CD4-positive, alpha-beta T cell (primary cell): ENCODE results near the gene IL5. TPM values are rescaled to one million over a fixed set of nuclear protein-coding genes. Genes with fewer than 3 reads are reported as not detected.
A peak's percentile ranks its signal among the peaks of the same experiment; 100 is the strongest.
"Not testable (repeated sequence)": the region's sequence is repeated elsewhere in the genome, so short reads cannot be mapped to it uniquely, and the experiment has no call there.

ENCODE experiments used
- ATAC-seq: fragments of 200-7000 bp; cut with Tn5 transposase; one replicate; pipeline ENCODE4 v1.10.0; 2022; ENCODE audit warnings: mild to moderate bottlenecking; ENCODE audit not compliant: poor library complexity
- CTCF ChIA-PET: fragments of 350-600 bp; sonication (Branson Sonifier 250); formaldehyde crosslinking; loops from one replicate; lab custom pipeline; 2021; ENCODE audit warnings: antibody characterized with exemption, inconsistent platforms; lab: Charles Lee
- POLR2A ChIA-PET: fragments of 350-600 bp; sonication (Branson Sonifier 250); formaldehyde crosslinking; loops from one replicate; lab custom pipeline; 2021; ENCODE audit warnings: antibody characterized with exemption, inconsistent platforms; lab: Charles Lee
- DNase-seq, 14 experiments: peaks; one replicate each; pipeline ENCODE4 v3.0.0-alpha.2; 2013 to 2020; ENCODE audit warnings: mixed read lengths in 2 of 14
- H3K27ac ChIP-seq, 2 donors: one replicate each; pipeline versions ENCODE4 v1.5.1 to v1.7.0; 2013; ENCODE audit warnings: low read length in 2 of 2, low read depth in 1 of 2, mild to moderate bottlenecking in 1 of 2
- H3K27me3 ChIP-seq, 2 experiments: 1 replicate in 1 of 2; 2 replicates in 1 of 2; pipeline versions ENCODE4 v1.6.1 to v1.7.0; 2013; ENCODE audit warnings: low read length in 2 of 2, control low read depth in 1 of 2, mild to moderate bottlenecking in 1 of 2, moderate library complexity in 1 of 2; ENCODE audit not compliant: insufficient read depth in 2 of 2, control insufficient read depth in 1 of 2
- H3K36me3 ChIP-seq: one replicate; pipeline ENCODE4 v1.6.1; 2013; ENCODE audit warnings: low read length, control low read depth; ENCODE audit not compliant: insufficient read depth
- H3K4me1 ChIP-seq: one replicate; pipeline ENCODE4 v1.6.1; 2013; ENCODE audit warnings: low read length, control low read depth; ENCODE audit not compliant: insufficient read depth
- H3K4me3 ChIP-seq: one replicate; pipeline ENCODE4 v1.5.1; 2013; ENCODE audit warnings: mild to moderate bottlenecking, low read length, moderate library complexity
- H3K9me3 ChIP-seq, 2 experiments: 1 replicate in 1 of 2; 2 replicates in 1 of 2; pipeline versions ENCODE4 v1.6.1 to v1.7.0; 2013; ENCODE audit warnings: low read length in 2 of 2, mild to moderate bottlenecking in 2 of 2, control low read depth in 1 of 2, moderate library complexity in 1 of 2; ENCODE audit not compliant: control insufficient read depth in 1 of 2, insufficient read depth in 1 of 2
- H3K27ac Mint-ChIP-seq: one replicate; pipeline ENCODE4 v1.8.0; 2020; ENCODE audit warnings: mixed read lengths
- H3K27me3 Mint-ChIP-seq: one replicate; pipeline ENCODE4 v1.8.0; 2021; ENCODE audit warnings: mixed read lengths
- H3K36me3 Mint-ChIP-seq: one replicate; pipeline ENCODE4 v1.8.0; 2021; ENCODE audit warnings: low read depth, mixed read lengths
- H3K4me1 Mint-ChIP-seq: one replicate; pipeline ENCODE4 v1.8.0; 2021; ENCODE audit warnings: low read depth, mixed read lengths
- H3K4me3 Mint-ChIP-seq: one replicate; pipeline ENCODE4 v1.8.0; 2020; ENCODE audit warnings: mild to moderate bottlenecking, mixed read lengths
- H3K9me3 Mint-ChIP-seq: one replicate; pipeline ENCODE4 v1.8.0; 2020; ENCODE audit warnings: mixed read lengths
- intact Hi-C, 2 experiments: fragments of 100-400 bp; cut with DNase I in 1 of 2; cut with micrococcal nuclease in 1 of 2; formaldehyde crosslinking; loops; one replicate each; pipeline versions ENCODE4 v1.15.1 to v1.9.0; 2023 to 2025; cut with DNase I, micrococcal nuclease
- total RNA-seq, 174 experiments: library from RNA in 2 of 174; stranded (reverse) in 2 of 174; gene quantifications; one replicate each; pipeline ENCODE4 v1.2.3 and lab custom pipeline; 2021 to 2026
- TF ChIP-seq, protein P1 (sequence below): fragments of 200-600 bp; IDR thresholded peaks from one replicate; pipeline ENCODE4 v1.8.0; 2022; ENCODE audit warnings: antibody characterized with exemption, mild to moderate bottlenecking

The IL5 gene
- total RNA-seq, 2 experiments from 2014 or later: not detected

DNA sequence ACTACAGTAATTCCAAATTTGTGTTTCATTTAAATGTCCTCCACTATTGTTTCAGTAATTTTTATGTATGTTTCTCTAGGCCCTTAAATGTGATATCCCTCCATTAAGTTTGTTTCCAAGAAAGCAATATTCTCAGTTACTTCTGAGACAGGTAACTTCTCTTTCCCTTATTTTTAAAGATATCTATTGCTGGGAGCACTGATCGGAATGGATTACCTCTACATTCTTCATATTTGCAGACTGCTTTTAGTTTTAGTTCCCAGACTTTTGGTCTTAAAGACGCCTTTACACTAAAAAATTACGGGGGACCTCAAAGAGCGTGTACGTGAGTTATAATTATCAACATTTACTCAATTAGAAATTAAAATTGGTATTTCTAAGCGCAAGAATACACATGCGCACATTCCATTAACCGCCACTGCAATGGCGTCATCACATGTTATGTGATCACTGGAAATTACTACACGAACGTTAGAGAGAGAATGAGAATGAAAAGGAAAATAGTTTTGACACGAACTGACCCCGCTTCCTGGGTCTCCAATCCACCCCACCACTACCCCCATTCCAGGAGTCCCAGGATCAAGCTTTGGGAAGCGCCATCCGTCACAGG is 12.9 kb upstream of the IL5 start:
- H3K27me3 Mint-ChIP-seq: no peaks in the 10 kb centered on the region
- H3K36me3 Mint-ChIP-seq: peaks cover 29% of the 10 kb centered on the region

GRCh38 chr5:132549576-132549975 is 6.3 kb upstream of the IL5 start:
- Mint-ChIP-seq H3K36me3 (no peaks in the 10 kb centered on the region), H3K27me3 (no peaks in the 10 kb centered on the region), H3K4me3 (no peak overlapping the region), H3K4me1 (no peaks in the 10 kb centered on the region), H3K27ac (no peak overlapping the region), H3K9me3 (no peaks in the 10 kb centered on the region)
- Histone ChIP-seq H3K27me3 (no peaks in the 10 kb centered on the region), H3K36me3 (no peaks in the 10 kb centered on the region), H3K4me1 (no peaks in the 10 kb centered on the region), H3K4me3 (no peak overlapping the region), H3K9me3 (peaks cover 0 to 3% of the 10 kb centered on the region in 2 experiments), H3K27ac (no peak overlapping the region)
- no peak for DNase-seq
- intact Hi-C loops: no loop called here
- ATAC-seq: no peak
- CTCF ChIA-PET: no interaction called here
- TF ChIP-seq, protein P1, sequence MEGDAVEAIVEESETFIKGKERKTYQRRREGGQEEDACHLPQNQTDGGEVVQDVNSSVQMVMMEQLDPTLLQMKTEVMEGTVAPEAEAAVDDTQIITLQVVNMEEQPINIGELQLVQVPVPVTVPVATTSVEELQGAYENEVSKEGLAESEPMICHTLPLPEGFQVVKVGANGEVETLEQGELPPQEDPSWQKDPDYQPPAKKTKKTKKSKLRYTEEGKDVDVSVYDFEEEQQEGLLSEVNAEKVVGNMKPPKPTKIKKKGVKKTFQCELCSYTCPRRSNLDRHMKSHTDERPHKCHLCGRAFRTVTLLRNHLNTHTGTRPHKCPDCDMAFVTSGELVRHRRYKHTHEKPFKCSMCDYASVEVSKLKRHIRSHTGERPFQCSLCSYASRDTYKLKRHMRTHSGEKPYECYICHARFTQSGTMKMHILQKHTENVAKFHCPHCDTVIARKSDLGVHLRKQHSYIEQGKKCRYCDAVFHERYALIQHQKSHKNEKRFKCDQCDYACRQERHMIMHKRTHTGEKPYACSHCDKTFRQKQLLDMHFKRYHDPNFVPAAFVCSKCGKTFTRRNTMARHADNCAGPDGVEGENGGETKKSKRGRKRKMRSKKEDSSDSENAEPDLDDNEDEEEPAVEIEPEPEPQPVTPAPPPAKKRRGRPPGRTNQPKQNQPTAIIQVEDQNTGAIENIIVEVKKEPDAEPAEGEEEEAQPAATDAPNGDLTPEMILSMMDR: no peak
- POLR2A ChIA-PET: interaction anchor here (1.0 kb wide), 1 partner anchor 54 kb away, joined by 3 read pairs; no protein-coding TSS in a partner anchor

More for the DNA sequence above, 12.9 kb upstream of the IL5 start:
- CTCF ChIA-PET: interaction anchor here (1.1 kb wide), 1 partner anchor 29 kb away, joined by 3 read pairs; no protein-coding TSS in a partner anchor
- H3K27me3 ChIP-seq: no peaks in the 10 kb centered on the region
- peaks cover 22% of the 10 kb centered on the region for H3K4me1 ChIP-seq
- Mint-ChIP-seq H3K4me3 (peak overlapping the region; percentile 95), H3K9me3 (peaks cover 5% of the 10 kb centered on the region), H3K27ac (peak overlapping the region; percentile 98), H3K4me1 (peaks cover 43% of the 10 kb centered on the region)
- TF ChIP-seq, protein P1: no peak
- peak overlapping the region; percentile 83 for H3K4me3 ChIP-seq
- H3K36me3 ChIP-seq: peaks cover 20% of the 10 kb centered on the region
- peak overlapping the region; percentile 76 to 78 for H3K27ac ChIP-seq
- intact Hi-C loops: loop anchor here in 1 of 2 experiments (5.0 to 10.0 kb wide), 3 partner anchors 181 to 499 kb away; partner anchors contain the start of genes GDF9, HSPA4, KIF3A and UQCRQ
- no peak for ATAC-seq
- H3K9me3 ChIP-seq: peaks cover 0 to 8% of the 10 kb centered on the region in 2 experiments
- POLR2A ChIA-PET: interaction anchor here (0.8 to 1.8 kb wide), 22 partner anchors 9 to 1670 kb away, joined by 3 to 24 read pairs (median 5); partner anchors contain the start of genes AFF4, CCNI2, GDF9 and HSPA4
- DNase-seq: no peak

DNA sequence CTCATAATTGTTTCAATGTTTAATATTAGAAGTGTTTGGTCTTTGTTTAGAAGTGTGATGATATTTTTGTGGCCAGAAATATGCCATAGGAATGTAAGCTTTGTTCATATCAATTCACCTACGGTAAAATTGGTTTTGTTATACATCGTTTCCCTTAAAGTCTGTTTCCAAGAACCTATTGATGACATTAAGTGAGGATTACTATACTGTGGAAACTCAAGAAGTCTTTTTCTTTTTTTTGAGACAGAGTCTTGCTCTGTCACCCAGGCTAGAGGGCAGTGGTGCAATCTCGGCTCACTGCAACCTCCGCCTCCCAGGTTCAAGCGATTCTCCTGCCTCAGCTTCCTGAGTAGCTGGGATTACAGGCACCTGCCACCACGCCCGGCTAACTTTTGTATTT is 5.5 kb upstream of the IL5 start:
- H3K9me3 ChIP-seq, H3K27ac Mint-ChIP-seq, H3K4me3 Mint-ChIP-seq, H3K4me1 Mint-ChIP-seq, H3K27me3 Mint-ChIP-seq, H3K4me3 ChIP-seq, H3K4me1 ChIP-seq, intact Hi-C loops, POLR2A ChIA-PET, H3K27me3 ChIP-seq, H3K36me3 ChIP-seq, DNase-seq, H3K27ac ChIP-seq, ATAC-seq, H3K9me3 Mint-ChIP-seq, H3K36me3 Mint-ChIP-seq: not testable (repeated sequence)
- CTCF ChIA-PET: interaction anchor here (0.7 kb wide), 1 partner anchor 22 kb away, joined by 3 read pairs; no protein-coding TSS in a partner anchor
